ENCODE results near the gene HOXD3.
A peak's percentile ranks its signal among the peaks of the same experiment; 100 is the strongest.

Gene HOXD3

DNA sequence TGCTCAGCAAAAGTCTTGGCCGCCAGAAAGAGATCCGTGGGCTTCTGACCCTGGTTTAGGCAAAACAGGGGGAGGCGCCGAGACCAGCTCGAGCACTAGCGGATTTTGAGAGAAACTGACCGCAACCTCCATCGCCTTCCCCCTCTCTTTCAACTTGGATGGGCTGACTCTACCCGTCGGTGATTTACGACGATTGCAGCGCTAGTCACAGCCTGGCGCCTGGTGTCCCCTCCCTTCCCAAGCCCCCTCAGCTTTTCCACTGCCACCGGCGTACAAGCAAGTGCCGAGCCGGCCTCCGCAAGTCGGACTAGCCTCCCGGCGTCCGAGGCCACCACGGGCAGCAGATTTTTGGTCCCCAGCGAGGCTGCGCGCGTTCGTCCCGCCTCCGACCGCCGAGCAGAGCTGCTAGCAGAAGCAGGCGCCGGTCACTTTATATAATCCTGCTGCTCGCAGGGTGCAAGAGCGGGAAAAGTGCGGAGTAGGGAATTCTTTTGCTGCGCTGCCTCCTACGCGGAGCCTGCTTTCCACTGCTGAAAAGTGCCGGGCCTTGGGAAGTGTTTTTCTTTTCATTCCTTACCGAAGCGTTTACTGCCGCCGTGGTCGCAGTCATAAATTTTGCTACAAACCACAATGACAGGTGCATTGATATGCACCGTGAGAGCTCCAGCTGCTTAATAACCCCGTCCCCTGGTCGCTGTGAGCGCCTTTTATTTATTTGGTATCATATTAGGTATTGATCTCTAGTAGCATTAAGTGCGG is 7.7 kb downstream of the HOXD3 start:
- DNase-seq = peak; percentile 56

DNA sequence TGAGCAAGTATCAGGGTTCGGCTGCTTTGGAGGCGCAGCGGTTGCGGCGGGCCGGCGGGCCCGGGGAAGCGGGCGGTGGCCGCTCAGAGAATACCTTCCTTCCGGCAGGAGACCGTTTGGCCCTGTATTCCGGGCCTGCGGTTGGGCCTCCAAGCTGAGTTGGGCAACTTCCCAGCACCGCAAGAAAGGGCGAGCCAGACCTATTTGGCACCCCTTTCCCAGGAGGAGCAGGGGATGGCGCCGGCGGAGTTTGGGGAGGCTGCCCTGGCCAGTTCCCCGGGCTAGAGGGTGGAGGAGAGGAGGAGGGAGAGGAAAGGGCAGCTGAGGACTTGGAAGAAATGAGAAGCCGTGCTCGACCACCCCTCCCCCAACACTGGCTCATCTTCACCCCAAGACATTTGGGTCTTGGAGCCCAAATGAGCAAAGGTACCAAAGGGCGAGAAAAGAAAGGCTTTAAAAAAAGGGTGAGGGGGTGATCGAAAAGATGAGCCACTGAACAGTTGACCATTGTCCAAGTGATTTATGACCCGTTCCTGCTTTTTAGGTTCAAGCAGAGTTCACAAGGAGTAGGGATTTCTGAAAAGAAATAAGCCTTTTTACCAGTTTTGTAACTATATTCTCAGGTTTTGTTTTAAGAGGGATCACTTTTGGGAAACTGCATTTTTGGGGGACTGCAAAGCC is 8.4 kb downstream of the HOXD3 start:
- no peak for DNase-seq

- DNase-seq = no peak
Observed at GRCh38 chr2:176166272-176166671, 9.2 kb downstream of the HOXD3 start.

DNA sequence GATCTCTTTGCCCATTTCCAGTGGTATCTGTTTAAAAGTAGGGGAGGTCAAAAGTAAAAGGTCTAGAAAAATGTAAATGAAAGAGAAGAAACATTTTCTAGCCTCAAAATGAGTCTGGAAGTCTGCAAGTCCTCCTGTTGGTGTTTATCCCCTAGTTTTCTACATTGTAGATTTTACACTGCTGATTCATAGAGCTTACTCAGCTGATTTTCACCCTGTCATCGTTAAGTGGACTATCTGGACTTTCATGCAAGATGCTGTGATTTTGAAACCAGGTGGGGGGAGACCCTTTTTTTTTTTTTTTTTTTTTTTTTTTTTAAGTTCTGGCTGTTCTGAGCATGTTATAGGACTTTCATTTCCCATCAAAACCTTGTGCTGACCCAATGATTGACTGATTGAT is 10.3 kb downstream of the HOXD3 start:
- DNase-seq = no peak

- no peak for DNase-seq
Observed at GRCh38 chr2:176169181-176169580, 12.1 kb downstream of the HOXD3 start.

- no peak for DNase-seq
Observed at GRCh38 chr2:176169711-176170110, 12.6 kb downstream of the HOXD3 start.

- DNase-seq = peak; percentile 7
Observed at GRCh38 chr2:176170602-176171305, 13.6 kb downstream of the HOXD3 start.

- no peak for DNase-seq
Observed at GRCh38 chr2:176171351-176172006, 14.4 kb downstream of the HOXD3 start.

- DNase-seq = no peak
Observed at GRCh38 chr2:176172007-176172894, 15.1 kb downstream of the HOXD3 start.

- no peak for DNase-seq
Observed at GRCh38 chr2:176172895-176173566, 15.9 kb downstream of the HOXD3 start.

- no peak for DNase-seq
Observed at GRCh38 chr2:176173567-176174381, 16.7 kb downstream of the HOXD3 start.

DNA sequence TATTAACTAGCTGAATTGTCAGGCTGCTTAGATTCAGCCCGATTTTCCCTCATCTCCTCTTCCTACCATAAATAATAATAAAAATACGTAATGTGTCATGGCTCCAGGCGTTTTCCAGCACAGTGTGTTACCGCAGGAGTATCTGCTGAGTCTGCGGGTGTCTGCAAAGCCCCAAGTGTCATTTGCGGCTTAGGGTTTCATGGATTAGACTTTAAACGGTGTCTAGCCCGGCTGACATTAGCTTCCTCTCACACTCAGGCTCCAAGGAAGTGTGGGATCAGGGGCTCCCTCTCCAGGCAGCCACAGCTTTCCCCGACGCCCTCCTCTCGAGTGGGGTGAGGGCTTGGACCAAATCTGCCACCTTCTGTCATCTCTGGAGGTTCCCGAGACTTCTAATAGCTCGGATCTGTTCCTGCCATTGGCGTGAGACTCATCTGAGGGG is 17.3 kb downstream of the HOXD3 start:
- DNase-seq = peak; percentile 84

DNA sequence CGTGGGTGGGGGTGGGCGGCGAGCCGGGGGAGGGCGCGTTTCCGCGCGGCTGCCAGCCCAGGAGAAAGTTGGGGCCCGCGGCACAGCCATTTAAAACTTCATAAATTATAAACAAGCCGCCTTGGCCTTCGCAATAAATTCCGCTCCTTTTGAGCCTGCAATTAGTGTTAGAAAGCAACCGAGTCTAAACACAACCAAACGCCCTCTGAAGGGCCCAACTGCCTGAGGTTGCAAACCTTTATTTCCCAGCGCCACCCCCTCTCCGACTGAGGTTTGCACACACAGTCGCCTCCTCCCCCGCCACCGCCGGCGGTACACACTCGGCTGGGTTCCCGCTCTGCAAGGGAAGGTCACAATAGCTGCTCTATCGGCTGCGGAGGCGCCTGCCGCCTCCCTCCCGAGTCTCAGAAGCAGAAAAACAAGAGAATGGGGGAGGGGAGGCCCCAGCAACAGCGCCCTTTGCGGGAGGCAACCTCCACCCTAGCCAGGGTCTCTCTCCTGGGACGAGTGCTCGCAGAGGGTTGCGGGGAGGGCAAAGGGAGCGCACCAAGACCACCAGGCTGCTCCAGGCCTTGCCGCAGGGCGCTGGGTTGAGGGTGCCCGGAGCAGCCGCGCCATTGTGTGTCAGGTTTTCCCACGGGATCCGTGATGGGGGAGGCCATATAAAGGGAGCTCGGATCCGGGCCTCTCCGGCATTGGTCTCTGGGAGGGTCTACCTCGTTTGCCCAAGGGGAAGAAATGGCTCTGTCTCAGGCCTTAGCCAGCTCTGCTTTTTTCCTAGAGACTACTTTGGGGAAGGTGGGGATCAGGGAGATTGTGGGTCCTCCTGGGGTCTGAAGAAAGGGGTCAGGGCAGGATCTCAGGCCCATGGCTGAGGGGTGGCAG is 18.0 kb downstream of the HOXD3 start:
- DNase-seq = peak; percentile 11

- DNase-seq = peak; percentile 23
Observed at GRCh38 chr2:176175709-176176607, 18.9 kb downstream of the HOXD3 start.

DNA sequence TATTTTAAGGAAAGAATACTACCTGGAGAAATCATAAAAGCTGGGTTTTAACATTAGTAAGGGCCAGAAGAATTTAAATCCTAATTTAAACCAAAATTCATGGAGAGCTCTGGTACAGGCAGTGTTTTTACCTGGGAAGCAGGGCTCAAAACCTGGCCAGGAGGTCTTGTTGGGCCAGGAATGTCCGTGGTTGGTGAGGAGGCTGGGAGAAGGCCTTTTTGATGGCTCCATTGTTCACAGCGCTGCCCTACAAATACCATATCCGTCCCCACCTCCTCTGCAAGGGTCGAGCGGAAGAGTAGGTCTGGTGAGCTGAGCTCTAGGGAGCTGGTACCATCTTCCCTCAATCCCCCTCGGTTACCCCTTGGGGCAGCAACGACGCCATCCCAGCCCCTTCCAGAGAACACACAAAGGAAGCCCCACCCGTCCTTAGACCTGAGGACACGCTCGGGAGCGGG is 20.5 kb downstream of the HOXD3 start:
- peak; percentile 56 for DNase-seq

DNA sequence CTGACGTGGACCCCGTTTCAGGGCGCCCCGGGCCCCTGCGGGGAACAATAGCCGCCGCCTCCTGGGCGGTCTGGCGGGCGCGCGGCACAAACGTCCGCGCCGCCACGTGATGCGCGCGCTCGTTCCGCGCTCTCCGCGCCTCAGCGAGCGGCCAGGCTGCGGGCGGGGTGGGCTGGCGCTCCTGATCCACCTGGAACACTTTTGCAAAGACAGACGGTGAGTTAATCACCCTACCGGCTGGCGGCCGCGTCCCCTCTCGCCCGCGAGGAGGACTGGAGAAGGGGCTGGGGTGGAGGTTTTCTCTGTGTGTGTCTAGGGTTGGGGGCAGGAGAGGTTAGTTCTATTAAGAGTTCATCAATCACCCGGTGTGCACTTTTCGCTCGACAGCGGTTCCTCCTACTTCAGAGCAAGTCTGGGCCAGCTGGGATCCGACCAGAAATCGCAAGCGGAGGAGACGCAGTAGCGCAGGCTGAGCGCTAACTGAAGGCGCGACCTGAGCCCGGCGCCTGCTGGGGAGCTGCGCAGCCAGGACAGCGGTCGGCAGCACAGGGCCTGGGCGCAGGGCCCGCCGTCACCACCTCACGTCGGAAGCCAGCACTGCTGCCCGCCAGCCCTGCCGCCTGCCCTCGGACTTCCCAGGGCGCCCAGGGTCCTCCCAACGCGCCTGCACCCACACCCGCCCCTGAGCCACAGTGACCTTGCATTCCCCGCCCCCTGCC is 21.1 kb downstream of the HOXD3 start:
- DNase-seq = peak; percentile 78

DNA sequence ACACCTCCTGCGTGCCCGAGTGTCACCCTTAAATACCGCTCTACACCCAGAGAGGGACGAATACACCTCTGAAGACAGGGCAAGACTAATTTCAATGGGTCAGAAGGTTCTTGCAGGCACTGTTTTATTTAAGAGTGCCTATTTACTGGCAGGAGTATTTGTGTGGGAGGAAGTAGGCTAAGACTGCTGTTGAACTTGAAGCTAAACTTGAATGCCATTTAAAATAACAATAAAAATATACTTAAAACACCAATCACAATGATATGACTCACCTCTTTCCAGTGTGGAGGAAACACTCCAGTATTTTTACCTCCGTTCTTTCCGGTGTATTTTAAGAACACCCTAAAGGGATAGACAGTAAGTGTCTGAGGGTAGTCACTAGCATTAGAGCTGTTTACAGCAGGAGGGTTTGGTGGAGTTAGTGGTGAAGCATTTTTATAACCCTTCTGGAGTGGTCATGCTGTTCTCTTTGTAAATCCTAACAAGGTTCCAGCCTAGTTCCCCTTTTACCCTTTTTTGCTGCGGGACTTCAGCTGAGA is 21.7 kb downstream of the HOXD3 start:
- no peak for DNase-seq

Measured in NCI-H82 (cell line).